Eye (tissue), 1 donor: ENCODE measurements around the gene TOB1.
"Not testable (repeated sequence)": the region's sequence is repeated elsewhere in the genome, so short reads cannot be mapped to it uniquely, and the experiment has no call there.

Experiments
- DNase-seq: peaks from one replicate; pipeline ENCODE4 v3.0.0-alpha.2; 2015

TOB1 gene

GRCh38 chr17:50867363-50868139 is 1.4 kb upstream of the TOB1 start:
- DNase-seq: peak; percentile 98

GRCh38 chr17:50866950-50867362 is 802 bp upstream of the TOB1 start:
- peak; percentile 93 for DNase-seq

DNA sequence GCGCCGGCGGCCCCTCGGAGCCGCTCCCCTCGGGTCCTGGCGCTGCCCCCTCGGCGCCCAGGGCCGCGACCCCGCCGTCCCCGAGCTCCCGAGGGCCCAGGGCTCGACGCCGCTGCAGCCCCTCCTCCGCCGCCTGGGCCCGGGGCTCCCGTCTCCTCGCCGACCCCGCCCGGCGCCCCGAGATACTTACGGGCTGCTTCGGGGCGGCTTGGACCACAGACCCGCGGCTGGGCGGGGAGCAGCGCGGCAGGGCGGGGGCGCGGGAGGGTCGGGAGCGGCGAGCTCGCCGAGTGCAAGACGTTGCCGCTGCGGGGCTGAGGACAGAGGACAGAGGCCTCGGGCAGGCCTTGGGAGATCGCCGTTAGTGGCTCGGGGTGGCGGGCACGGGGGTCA is 290 bp downstream of the TOB1 start:
- DNase-seq: no peak

DNA sequence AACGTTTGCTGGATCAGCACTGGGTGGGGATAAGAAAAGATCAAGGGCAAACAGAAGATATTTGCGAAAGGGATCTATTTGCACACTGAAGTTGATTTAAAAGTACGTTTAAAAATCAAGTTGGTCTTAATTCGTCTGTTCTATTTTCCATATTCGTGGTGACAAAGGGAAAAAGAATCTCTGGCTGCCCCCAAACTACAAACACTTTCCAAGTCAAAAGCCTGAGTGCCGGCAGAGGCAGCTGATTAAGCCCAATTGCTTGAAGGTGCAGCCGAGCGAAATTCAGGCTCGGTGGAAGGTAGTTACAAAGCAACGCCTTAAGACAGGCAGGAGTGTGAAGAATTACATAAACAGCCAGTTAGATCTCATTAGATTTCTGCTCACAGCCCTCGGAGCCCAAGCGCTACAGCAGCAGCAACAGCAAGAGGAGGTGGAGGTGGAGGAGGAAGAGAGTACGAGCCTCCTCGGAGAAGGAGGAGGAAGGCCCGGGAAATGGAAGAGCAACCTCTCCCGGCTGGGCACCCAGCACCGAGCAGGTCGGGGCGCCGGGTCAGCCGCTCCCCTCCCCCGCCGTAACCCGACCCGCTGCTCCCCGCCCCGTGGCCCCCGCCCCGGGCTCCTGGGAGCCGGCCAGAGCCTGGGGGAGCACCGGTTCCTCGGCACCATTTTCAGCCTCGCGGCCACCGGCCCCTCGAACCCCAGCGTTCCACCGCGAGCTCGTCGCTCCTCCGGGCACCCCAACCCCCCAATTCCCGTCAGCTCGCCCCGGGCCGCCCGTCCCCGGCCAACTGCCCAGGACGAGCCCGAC is 890 bp downstream of the TOB1 start:
- DNase-seq: peak; percentile 86

GRCh38 chr17:50864747-50865059 is 1.5 kb downstream of the TOB1 start:
- DNase-seq: no peak

DNA sequence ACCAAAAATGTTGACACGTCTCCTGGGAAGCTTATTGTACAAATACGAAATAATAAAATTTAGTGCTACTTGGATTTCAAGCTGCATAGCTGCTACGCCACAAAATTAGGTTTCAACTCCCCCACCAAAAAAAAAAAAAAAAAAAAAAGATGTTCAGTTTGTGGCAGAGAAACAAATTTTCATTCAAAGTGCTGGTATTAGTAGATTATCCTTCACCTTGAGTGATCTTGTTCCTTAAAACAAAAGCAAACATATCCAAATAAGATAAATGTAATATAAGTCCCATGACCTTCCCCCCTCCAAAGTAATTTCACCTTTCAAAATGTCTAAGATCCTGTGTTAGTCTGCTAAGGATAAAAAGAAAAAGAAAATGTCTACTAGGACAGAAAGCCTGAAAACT is 2.2 kb downstream of the TOB1 start:
- DNase-seq: no peak

- DNase-seq: peak; percentile 71
Measured at GRCh38 chr17:50863221-50863843, 2.8 kb downstream of the TOB1 start.

GRCh38 chr17:50861822-50862528 is 4.2 kb downstream of the TOB1 start:
- no peak for DNase-seq

DNA sequence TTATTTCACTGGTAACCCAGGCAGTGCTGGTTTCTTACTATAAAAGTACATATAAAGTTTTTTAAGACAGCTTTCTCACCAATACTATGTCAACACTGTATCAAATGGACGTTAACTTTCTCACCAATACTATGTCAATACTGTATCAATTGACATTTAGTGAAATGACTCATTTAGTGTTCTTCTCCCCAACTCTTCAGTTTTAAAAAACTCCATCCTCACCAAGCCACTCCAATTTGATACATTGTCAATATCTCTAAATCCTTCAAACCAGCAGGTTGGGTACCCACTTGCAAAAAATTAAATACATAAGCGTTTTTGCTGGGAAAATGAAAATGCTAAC is 4.8 kb downstream of the TOB1 start:
- DNase-seq: no peak

DNA sequence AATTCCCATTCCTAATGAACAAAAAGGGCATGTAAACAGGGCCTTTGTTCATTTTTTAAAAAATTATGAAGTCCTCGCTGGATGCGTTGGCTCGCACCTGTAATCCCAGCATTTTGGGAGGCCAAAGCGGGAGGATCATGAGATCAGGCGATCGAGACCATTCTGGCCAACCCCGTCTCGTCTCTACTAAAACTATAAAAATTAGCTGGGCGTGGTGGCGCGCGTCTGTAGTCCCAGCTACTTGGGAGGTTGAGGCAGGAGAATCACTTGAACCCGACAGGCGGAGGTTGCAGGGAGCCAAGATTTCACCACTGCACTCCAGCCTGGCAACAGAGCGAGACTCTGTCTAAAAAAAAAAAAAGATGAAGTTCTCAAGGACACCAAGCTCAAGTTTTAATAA is 6.4 kb downstream of the TOB1 start:
- not testable (repeated sequence) for DNase-seq

- no peak for DNase-seq
Measured at GRCh38 chr17:50858486-50859225, 7.5 kb downstream of the TOB1 start.

GRCh38 chr17:50856431-50856830 is 9.7 kb downstream of the TOB1 start:
- no peak for DNase-seq

- no peak for DNase-seq
Measured at GRCh38 chr17:50855708-50856330, 10.3 kb downstream of the TOB1 start.

DNA sequence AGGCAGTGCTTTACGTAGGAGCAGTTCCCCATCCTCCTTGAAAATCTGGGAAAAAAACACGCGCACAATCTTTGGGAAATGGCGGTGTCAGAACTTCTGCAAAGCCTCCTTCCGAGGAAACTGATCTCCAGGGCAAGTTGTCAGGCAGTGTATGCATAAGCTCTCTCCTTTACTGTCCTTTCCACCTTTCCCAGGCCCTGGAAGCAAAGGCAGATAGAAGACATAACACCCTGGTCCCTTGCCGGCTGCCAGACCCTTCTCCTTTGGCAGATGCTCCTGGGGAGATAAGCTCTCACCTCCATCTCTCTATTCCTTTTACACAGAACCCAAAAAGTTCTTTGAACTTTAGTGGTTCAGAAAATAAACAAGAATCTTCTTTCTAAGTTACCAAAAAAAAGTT is 12.4 kb downstream of the TOB1 start:
- DNase-seq: no peak

GRCh38 chr17:50853015-50853615 is 13.0 kb downstream of the TOB1 start:
- DNase-seq: no peak

GRCh38 chr17:50850640-50851039 is 15.5 kb downstream of the TOB1 start:
- DNase-seq: no peak

DNA sequence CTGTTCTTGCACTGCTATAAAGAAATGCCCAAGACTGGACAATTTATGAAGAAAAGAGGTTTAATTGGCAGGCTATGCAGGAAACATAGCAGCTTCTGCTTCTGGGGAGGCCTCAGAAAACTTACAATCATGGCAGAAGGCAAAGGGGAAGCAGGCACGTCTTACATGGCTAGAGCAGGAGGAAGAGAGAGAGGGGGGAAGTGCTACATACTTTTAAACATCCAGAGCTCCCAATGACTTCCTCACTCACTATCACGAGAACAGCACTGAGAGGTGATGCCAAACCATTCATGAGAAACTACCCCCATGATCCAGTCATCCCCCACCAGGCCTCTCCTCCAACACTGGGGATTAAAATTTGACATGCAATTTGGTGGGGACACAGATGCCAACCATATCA is 17.4 kb downstream of the TOB1 start:
- DNase-seq: no peak

DNA sequence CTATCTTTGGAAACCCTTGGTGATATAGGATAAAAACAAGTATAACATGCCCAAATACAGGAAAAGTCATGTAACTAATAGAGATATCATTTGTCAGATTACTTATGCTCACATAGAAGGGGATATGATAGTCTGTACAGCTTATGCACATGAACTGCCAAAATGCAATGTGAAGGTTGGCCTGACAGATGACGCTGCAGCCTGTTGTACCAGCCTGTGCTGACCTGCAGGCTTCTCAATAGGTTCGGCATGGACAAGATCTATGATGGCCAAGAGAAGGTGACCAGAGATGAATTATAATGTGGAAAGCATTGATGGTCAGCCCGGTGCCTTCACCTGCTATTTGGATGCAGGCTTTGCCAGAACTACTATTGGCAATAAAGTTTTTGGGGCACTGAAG is 18.1 kb downstream of the TOB1 start:
- DNase-seq: no peak

DNA sequence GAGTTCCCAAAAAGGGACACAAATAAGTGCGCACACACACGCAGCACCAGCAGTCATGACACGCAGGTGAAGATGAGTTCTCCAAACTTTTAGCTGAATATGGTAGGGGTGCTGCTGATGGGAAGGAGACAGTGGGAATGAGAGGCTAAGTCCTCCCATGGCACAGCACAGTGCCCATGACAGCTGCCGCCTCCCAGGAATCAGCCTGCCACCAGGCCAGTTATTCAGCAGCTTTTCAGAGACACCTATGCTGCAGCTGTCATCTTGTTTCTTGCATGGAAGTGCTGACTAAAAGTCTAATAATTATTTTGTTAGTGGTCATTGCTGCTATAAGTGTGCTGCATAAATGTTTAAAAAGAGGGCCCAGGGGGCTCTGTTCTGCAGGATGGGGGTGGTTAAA is 18.6 kb downstream of the TOB1 start:
- DNase-seq: no peak

- no peak for DNase-seq
Measured at GRCh38 chr17:50845240-50846147, 20.7 kb downstream of the TOB1 start.
